ENCODE measurements around the gene XXYLT1.
"Not testable (repeated sequence)": the region's sequence is repeated elsewhere in the genome, so short reads cannot be mapped to it uniquely, and the experiment has no call there.

Gene XXYLT1

DNA sequence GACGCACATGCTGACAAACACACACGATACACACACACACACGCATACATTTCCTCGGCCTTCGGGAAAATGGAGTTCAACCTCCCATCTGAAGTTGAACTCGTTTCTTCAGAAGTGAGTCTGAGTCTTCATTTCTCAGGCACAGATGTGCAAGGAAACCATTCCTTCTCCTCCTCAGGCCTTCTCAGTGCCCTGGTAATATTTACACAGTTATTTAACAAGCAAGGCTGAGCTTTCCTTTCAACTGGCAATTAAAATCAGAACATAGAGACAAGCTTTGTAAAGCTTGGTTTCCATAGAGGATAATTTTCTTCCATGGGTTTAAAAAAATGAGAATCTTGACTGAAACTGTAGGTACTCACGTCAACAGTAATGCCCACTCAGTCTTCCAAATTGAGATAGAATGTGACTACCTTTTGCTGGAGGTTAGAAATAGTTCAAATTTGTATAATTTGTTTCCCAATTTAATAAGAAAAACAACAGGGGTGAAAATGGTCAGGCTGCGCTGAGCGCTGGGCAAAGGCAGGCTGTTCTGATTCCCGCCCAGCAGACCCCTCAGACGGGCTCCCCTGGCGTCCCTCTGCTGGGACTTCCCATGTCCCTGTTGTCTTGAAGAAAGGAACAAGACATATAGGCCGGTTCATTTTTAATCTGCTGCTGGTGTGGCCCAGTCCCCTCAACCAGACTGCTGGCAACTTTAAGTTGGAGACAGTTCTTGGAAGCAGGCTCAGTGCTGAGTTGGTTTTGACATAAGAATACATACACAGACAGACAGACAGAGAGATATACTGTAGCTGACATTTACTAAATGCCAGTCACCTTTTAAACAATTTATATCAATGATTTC, 174.3 kb downstream of the XXYLT1 start:
- DNase-seq (ENCODE audit: low spot score) = no peak

DNA sequence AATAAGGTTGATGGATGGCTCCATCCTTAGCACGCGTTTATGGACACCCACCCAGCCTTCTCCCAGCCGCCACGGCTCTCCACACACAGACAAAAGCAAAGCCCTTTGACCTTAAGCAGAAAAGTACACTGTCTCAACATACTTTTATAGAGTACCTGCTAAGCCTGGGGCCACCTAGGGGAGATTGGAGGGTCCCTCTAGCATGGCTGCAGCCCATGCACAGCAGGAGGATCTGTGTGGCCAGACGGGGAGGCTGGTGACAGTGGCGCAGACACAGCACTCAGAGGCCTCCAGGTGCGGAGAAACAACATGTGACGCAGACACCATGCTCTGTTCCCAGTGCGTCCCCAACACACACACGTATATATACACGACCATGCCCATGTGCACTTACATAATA, 174.9 kb downstream of the XXYLT1 start:
- no peak for DNase-seq (ENCODE audit: low spot score)

DNA sequence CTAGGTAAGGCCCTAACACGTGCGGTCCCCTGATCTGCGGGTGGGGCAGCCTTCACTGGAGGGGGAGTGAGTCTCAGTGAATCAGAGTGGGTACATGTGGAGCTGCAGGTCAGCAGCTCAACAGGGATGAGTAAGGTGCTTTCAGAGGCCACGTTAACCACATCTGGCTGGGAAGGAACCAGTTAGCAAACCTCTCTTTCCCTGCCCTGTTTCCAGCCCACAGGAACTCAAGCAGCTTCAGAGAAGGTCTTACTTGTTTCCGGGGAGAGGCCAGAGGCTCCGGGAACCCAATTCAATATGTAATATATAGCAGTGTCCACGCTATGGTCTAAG, 175.3 kb downstream of the XXYLT1 start:
- no peak for DNase-seq (ENCODE audit: low spot score)

DNA sequence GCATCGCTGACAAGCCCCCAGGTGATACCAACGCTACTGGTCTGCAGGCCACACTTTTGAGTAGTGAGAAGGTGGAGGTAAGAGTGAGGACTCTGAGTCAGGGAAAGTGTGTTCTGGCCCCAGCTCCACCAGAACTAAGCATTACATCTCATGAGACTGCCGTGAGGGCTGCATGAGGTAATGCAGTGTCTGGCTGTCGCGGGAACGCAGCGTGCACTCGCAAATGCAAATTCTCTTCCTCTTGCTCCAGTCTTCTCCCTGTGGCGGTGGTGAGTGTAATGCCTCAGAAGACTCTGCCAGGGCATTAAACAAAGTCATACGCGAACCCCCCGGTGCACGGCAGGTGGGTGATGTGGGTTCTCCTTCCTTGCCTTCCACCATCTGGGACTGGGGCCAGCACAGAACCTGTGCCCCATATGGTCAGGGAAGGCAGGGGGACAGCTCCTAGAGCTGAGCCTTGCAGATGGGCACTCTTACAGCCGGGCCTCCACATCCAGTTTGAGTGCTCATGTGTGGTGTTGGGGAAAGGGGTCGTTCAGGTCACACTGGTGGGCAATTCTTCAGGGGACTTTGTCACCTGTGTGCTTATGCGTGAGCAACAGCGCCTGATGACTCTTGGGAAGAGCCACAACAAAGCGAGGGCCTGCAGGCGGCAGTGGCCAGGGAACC, 175.8 kb downstream of the XXYLT1 start:
- no peak for DNase-seq (ENCODE audit: low spot score)

DNA sequence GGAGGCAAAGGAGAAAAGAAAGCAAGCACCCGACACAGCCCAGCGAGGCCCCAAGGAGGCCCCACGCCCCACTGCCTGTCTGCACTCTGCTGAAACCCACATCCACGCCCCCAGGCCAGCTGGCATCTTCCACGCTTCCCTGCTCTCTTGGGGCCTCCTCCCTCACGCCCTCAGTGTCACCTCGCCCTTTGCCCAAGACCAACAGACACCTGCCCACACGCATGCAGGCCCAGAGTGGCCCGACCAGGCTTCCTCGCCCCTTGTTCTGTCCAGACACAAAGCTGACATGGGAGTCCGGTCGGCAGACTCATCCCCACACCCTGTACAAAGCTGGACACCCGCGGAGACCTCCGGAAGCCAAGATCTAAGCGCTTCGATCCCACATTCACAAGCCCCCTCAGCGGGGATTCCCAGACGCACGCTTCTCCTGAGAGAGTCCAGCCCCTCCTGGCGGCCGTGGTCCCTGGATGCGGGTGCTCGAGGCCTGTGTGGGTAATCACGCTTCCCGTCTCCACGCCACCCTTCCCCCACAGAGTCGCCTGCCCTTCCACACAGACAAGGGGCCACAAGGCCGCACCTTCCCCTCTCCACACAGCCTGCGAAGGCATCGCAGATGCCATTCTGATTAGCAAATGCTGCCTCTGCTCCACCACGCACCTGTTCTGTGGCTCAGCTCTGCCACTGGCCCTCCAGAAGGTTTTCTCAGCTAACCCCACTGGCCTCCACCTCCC, 176.6 kb downstream of the XXYLT1 start:
- DNase-seq (ENCODE audit: low spot score) = no peak

DNA sequence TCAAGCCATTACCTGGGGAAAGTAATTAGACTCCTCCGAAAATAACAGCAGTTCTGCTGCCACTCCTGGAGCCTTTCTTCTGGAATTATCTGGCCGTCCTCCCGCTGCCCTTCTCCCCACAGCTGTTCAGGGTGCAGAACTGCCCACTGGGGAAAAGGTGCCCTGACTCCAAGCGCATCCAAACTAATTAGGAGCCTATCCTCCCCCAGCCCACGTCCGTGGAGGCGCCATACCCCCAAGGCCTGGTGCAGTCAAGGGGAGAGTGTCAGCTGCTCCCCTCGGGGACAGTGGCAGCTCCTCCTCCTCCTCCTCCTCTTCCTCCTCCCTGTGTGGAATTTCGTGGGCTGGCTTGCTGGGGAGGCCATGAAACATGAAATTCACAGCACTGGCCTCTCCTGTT, 177.2 kb downstream of the XXYLT1 start:
- DNase-seq (ENCODE audit: low spot score) = no peak

DNA sequence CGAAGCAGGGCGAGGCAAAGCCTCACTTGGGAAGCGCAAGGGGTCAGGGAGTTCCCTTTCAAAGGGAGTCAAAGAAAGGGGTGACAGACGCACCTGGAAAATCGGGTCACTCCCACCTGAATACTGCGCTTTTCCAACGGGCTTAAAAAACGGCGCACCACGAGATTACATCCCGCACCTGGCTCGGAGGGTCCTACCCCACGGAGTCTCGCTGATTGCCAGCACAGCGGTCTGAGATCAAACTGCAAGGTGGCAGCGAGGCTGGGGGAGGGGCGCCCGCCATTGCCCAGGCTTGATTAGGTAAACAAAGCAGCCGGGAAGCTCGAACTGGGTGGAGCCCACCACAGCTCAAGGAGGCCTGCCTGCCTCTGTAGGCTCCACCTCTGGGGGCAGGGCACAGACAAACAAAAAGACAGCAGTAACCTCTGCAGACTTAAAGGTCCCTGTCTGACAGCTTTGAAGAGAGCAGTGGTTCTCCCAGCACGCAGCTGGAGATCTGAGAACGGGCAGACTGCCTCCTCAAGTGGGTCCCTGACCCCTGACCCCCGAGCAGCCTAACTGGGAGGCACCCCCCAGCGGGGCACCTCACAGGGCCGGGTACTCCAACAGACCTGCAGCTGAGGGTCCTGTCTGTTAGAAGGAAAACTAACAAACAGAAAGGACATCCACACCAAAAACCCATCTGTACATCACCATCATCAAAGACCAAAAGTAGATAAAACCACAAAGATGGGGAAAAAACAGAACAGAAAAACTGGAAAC, 182.9 kb downstream of the XXYLT1 start:
- DNase-seq (ENCODE audit: low spot score) = not testable (repeated sequence)

DNA sequence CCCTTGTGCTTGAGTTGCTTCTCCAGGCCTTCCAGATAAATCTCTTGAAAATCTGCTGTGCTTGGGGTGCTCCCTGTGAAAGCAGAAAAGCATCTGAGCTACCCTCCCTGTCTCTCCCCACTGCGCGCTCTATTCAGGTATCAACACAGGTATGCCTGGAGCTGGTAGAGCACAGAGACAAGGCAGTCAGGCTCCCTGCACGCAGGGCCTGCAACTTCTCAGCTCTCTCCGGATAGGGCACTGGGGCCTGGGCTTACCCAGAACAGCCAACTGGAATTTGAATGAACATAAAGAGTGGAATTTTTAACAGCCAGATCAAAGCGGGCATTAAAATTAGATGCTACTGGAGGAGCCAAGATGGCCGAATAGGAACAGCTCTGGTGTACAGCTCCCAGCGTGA, 183.6 kb downstream of the XXYLT1 start:
- DNase-seq (ENCODE audit: low spot score) = no peak

DNA sequence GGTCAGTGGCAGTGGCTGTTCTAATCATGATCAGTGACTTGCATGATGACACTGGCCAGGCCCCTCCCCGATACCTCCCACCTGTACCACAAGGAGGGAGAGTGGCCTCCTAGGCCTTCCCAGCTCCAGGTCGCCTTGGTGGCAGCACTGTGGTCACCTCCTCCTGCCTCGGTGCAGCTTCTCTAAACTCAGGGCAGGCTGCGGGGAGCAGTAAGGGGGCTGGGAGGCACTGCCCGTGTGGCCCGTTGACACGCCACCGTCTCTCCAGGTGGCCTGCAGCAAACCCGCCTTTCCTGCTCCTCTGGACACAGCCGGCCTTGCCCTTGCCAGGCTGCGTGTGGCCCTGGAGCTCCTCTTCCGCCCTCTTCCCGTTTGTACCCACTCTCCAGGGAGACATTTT, 184.1 kb downstream of the XXYLT1 start:
- no peak for DNase-seq (ENCODE audit: low spot score)

DNA sequence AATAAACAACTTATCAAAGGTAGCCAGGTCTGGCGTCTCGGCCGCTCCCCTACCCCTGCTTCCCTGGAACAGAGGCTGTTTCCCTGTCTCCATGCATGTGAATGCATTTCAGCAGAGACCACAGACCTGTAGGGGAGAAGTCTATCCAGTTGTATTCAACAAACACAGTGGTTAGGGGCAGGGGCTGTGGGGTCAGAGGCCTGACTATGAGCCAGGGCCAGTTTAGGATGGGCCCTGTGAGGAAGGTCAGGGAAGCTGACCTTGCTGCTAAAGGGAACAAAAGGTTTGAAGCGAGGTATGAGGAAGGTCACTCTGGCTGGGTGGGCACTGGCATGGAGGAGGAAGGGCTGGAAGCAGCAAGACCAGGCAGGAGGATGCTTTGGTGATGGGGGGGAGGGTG, 184.6 kb downstream of the XXYLT1 start:
- DNase-seq (ENCODE audit: low spot score) = no peak

DNA sequence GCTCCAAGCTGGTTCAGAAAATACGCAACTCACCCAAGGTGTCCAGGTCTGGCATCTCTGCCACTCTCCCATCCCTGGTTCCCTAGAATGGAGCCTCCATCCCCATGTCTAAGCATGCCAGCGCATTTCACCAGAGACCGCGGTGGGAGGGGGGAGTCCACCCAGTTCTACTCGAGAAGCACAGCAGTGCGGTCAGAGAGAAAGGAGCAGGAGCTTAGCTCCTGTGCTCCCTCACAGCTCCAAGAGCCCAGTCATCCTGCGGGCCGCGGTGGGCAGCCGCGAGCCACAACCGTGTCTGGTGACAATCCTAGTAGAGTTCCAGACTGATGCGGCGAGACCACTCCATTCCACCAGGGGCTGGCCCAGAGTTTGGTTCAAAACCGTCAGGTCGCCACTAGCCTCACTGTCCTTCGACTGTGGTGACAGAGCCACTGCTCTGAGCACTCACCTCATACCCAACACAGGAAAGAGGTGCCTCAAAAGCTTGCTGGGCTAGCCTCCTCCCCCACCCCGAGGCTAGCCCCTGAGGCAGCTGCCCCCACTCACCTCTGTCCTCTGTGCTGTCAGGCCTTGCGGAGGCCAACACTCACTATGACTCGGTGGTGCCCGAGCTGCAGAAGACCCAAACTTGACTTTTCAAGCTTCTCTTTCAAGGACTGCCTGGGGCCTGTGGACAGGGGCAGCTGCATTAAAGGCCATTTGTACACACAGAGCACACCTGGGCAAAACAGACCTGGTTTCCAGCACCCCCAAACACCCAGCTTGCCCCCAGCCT, 185.4 kb downstream of the XXYLT1 start:
- no peak for DNase-seq (ENCODE audit: low spot score)

DNA sequence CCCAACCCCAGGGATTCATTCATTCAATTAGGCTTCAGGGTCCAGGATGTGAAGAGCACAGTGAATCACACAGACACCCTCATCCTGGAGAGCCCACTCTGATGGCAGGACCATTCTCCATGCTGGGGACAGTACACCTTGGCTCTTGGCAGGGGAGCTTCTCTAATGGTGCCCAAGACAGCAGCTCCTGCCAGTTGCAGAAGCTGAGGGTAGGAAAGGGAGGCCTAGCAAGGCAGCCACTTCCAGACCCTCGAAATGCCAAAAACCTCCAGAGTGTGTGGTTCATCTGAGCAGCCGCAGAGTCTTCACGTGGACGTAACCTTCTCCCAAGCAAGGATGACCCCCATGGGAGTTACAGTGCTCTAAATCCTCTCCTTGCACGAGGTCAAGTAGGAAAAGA, 186.2 kb downstream of the XXYLT1 start:
- no peak for DNase-seq (ENCODE audit: low spot score)

DNA sequence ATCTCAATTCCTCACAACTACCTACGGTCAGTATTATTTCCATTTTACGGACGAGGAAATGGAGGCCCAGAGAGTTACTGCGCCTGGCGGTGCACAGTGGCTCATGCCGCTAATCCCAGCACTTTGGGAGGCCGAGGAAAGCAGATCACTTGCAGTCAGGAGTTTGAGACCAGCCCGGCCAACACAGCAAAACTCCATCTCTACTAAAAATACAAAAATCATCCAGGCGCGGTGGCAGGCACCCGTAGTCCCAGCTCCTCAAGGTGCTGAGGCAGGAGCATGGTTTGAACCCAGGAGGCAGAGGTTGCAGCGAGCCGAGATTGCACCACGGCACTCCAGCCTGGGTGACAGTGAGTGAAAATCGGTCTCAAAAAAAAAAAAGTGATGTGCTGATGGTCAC, 187.3 kb downstream of the XXYLT1 start:
- DNase-seq (ENCODE audit: low spot score) = no peak

DNA sequence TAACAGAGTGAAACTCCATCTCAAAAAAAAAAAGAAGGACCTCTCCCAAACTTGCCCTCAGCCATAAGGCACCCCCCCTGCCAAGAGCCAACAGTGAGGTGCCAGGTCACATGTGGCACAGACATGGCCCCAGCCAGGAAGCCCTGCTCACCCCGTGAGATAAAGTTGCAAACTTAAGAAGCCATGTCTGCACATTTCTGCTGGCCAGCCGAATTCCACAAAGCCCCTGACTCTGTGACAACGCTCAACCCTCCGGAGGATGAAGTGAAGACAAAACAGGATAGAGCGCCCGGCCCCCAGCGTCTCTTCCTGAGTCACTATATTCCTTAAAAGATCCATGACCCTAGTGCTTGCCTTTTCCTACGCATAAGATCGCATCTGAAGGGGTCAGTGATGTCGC, 188.1 kb downstream of the XXYLT1 start:
- DNase-seq (ENCODE audit: low spot score) = no peak

DNA sequence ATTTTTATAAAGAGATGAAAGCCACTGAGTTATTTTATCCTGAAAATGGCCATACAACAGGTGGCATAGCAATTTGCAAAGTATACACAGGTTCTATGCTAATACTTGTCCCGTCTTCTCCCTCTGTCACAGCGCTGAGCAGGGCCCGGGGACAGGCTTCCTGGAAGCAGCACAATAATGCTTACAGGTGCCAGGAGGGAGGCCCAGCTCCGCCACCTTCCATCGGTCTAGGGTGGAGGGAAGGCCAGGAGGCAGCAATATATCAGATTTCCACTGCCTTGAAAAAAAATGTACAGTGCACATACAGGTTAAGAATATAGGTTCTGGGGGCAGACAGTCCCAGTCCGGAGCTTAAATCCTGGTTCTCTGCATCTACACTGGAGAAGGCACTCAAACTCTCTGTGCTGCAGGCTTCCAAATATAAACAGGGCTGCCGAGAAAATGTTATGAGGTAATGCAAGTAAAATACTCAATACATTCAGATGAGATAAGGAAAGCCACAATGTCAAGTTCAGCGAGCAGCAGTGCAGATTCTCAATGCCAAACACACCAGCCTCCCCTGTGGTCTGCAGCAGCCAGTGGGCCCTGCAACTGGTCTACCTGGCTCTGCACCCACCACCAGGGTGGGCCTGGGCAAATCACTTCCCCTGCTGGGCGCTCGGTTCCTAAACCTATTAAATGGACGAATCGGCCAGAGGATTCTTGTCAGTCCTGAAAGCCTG, 189.6 kb downstream of the XXYLT1 start:
- no peak for DNase-seq (ENCODE audit: low spot score)

DNA sequence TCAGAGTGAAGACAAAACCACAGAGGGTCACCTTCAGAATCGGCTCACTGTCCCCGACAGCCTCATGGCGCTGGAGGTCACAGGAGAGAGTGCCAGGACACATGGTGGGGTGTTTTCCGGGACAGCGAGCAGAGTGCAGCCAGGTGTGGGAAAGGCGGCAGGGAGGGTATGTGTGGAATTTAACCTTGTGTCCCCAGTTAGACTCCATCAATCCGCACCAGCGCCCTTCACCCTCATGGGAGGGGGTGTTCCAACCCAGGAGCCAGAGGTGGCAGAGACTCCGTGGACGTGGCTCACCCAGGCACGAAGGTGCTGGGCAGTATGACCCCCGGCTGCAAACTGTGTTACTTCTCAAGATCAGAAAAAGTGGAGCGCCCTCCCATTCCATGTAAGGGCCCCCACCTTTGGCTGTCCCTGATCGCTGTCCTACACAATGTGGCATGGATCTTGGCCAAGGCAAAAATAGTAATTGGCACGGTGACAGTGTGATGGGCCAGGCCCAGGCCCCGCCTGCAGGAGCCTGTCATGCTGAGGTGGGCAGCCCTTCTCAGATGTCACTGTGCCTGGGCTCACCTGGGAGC, 190.3 kb downstream of the XXYLT1 start:
- no peak for DNase-seq (ENCODE audit: low spot score)

DNA sequence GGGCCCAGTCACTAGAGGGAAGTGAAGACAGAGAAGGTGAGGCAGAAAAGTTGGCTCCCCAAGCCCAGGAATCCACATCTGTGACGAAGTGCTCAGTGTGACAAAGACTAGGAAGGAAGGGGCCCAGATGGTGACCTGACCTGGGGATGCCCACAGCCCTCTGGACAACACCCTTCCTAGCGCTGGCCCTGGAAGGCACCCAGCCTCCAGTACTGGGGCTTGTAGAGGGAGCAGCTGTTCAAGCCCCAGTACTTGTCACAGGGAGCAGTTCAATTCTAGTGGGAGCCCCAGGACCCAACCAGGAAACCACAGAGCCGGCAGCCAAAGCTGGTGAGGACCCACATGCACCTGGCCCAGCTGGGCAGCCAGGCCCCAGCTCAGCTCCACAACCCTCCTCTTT, 190.8 kb downstream of the XXYLT1 start:
- no peak for DNase-seq (ENCODE audit: low spot score)

DNA sequence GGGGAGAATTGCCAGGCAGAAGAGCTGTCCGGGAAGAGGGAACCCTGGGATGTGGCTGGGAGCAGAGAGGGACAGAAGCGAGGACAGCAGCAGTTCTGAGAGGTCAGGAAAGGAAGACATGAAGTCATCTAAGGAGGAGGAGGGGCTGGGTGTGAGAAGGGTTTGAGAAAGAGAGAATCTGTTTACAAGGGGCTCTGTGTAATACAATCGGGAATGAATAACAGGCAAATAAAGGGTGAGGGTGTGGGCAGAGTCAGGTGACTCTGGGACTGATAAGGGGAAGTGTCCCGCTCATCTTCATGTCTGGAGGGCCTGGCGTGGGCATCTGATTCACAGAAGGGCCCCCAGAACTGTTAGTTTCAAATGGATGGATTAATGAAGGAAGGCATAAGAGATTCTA, 191.3 kb downstream of the XXYLT1 start:
- no peak for DNase-seq (ENCODE audit: low spot score)

DNA sequence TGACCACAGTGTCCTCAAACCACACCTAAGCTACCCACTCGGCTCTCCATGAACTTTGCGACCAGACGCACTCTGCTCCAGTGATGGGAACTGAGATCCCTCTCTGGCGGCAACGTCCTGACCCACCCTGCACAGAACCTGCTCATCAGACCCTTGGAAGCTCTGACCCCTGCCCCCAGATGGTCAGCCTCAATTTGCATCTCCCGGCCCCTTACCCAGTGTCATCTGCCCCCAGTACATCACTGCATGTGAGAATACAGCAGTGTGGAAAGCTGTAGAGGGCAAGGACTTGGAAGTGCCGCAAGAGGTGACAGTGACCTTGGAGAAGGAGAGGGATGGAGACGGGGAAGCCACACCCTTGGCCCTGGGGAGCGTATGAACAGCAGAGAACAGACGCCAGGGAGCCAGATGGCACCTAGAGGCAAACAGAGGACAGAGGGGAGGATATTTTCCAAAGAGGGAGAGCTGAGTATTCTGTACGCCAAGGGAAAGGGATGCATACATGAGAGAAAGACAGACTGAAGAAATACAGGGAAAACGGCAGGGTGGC, 192.0 kb downstream of the XXYLT1 start:
- no peak for DNase-seq (ENCODE audit: low spot score)
